ENCODE measurements around the gene PARP6. TPM values are rescaled to one million over a fixed set of nuclear protein-coding genes. Genes with fewer than 3 reads are reported as not detected.

Gene PARP6
- total and polyA plus RNA-seq, 2 experiments from 2014 or later = 29.7 to 36.0 TPM

DNA sequence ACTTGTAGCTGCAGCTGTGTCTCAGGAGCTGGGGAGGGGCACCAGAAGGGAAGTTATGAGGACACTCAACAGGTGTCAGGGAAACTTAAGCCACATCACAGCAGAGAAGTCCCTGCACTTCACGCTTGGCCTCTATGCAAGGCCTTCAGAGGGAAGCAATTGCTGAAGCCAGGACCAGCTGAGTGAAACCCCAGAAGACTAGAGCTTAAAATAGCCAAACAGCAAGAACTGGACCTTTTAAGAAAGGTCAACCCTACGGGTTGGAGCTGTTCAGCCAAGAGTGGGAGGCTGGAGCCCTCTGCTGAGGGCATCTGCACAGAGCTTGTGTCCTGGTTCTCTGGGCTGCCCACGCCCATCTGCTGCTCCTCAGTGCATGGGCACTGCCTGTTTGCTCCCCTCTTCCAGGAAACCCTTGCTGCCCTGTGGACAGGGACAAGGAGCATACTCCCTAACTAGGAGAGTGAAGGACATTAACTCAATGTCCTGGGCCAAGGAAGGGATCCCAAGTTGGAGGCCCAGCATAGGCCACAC is 70.9 kb downstream of the PARP6 start:
- peaks cover 20% of the 10 kb centered on the region for H3K4me1 ChIP-seq (ENCODE audit: insufficient read depth)
- DNase-seq = no peak
- no peak overlapping the region for H3K9ac ChIP-seq
- no peaks in the 10 kb centered on the region for H3K9me3 ChIP-seq (ENCODE audit: low read depth)
- no peak overlapping the region for H3K4me2 ChIP-seq (ENCODE audit: unreplicated experiment)
- peaks cover 17% of the 10 kb centered on the region for H4K20me1 ChIP-seq (ENCODE audit: insufficient read depth)
- no peak overlapping the region for H3K27ac ChIP-seq
- H3F3A ChIP-seq (ENCODE audit: insufficient read depth) = peaks cover 92% of the 10 kb centered on the region
- TF ChIP-seq EZH2 (IDR thresholded peaks at IDR 0.05; ENCODE audit: insufficient read depth, poor library complexity, severe bottlenecking) = no peak
- TF ChIP-seq EZH2phosphoT487 (IDR thresholded peaks at IDR 0.05; ENCODE audit: insufficient read depth, low read depth) = no peak
- no peaks in the 10 kb centered on the region for H3K9me2 ChIP-seq (ENCODE audit: insufficient read depth)
- H3K4me3 ChIP-seq = no peak overlapping the region
- in situ Hi-C loops (cut with MboI) = no loop called here
- H3K79me2 ChIP-seq (ENCODE audit: insufficient read depth) = peaks cover 34% of the 10 kb centered on the region
- H2AFZ ChIP-seq = no peak overlapping the region
- H3K27me3 ChIP-seq (replicated peaks; ENCODE audit: insufficient read depth) = no peaks in the 10 kb centered on the region
- 60 to 64% methylated on average over 3 of the region's 3 CpGs for WGBS, 2 experiments (ENCODE audit: low coverage in 1 of 2, low lambda C conversion rate in 2 of 2, missing lambda C conversion rate in 2 of 2)
- H3K36me3 ChIP-seq (ENCODE audit: low read depth) = peaks cover 78% of the 10 kb centered on the region

DNA sequence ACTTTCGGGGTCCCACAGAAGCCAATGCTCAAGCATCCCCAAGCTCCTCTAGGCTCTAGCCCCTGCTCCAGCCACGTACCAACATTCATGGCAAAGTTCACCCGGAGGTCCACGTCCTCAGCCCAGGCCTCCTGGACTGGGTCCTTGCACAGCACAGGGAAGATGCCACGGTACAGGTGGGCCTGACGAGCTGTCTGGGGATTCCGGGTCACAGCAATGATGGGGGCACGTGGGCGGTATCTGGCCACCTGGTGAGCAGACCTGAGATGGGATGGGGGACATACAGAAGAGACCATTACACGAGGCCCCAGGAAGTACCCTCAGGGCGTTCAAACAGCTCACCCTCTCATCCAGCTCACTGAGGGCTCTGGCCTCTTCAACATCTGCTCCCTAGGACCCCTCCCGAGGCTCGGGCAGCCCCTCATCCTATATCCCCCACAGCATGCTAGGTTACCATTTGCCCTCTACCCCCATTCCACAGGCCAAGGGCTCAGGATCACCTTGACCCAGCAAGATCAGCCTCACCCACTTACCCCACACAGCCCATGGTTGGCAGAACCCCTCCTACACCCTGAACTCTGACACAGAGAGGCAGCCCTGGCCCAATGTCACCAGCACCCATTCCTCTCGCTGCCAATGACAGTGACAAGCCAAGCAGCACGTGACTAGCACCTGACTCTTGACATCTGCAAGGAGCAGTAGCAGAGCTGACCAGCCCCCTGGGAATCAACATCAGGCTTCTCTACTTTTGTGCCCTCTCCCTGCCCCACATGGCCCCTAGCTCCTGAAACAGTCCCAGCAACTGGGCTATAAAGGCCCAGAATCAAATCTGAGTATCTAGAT is 71.7 kb downstream of the PARP6 start:
- no peaks in the 10 kb centered on the region for H3K9me2 ChIP-seq (ENCODE audit: insufficient read depth)
- no peak overlapping the region for H3K9ac ChIP-seq
- H3K79me2 ChIP-seq (ENCODE audit: insufficient read depth) = peaks cover 26% of the 10 kb centered on the region
- 75 to 76% methylated on average over 15 of the region's 15 CpGs for WGBS, 2 experiments (ENCODE audit: low coverage in 1 of 2, low lambda C conversion rate in 2 of 2, missing lambda C conversion rate in 2 of 2)
- peaks cover 69% of the 10 kb centered on the region for H3K36me3 ChIP-seq (ENCODE audit: low read depth)
- no peak for DNase-seq
- no peak for TF ChIP-seq EZH2phosphoT487 (IDR thresholded peaks at IDR 0.05; ENCODE audit: insufficient read depth, low read depth)
- TF ChIP-seq EZH2 (IDR thresholded peaks at IDR 0.05; ENCODE audit: insufficient read depth, poor library complexity, severe bottlenecking) = no peak
- H3K4me2 ChIP-seq (ENCODE audit: unreplicated experiment) = no peak overlapping the region
- no peaks in the 10 kb centered on the region for H3K27me3 ChIP-seq (replicated peaks; ENCODE audit: insufficient read depth)
- peaks cover 17% of the 10 kb centered on the region for H4K20me1 ChIP-seq (ENCODE audit: insufficient read depth)
- in situ Hi-C loops (cut with MboI) = no loop called here
- no peak overlapping the region for H3K4me3 ChIP-seq
- no peak overlapping the region for H2AFZ ChIP-seq
- H3K9me3 ChIP-seq (ENCODE audit: low read depth) = no peaks in the 10 kb centered on the region
- peaks cover 20% of the 10 kb centered on the region for H3K4me1 ChIP-seq (ENCODE audit: insufficient read depth)
- H3K27ac ChIP-seq = no peak overlapping the region
- peaks cover 85% of the 10 kb centered on the region for H3F3A ChIP-seq (ENCODE audit: insufficient read depth)

DNA sequence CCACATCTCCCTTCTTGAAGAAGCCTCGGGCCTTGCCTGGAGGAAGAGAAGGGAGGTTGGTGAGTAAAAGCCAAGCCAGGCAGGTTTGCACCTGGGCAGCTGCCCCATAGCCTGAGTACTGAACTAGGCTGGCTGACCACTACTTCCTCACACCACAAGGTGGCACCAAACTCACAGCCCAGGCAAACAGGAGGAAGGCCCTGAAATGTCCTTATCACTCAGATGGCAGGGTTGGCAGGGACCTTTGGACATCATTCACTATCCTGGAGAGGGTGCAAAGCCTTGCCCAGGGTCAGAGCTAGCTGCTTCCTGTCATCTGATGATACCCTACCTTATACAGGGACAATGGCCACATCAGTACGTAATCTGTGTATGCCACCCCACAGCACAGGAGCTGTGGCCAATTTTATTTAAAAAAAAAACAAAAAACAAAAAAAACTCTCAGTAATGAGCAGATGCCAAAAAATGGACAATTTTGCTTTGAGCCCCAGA is 72.6 kb downstream of the PARP6 start:
- Histone ChIP-seq H3K27ac (no peak overlapping the region; the same call in 1 of the 2 replicates), H3K4me2 (ENCODE audit: unreplicated experiment) (no peak overlapping the region), H4K20me1 (ENCODE audit: insufficient read depth) (peaks cover 17% of the 10 kb centered on the region), H3K4me3 (no peak overlapping the region), H3K9me2 (ENCODE audit: insufficient read depth) (no peaks in the 10 kb centered on the region), H3K36me3 (ENCODE audit: low read depth) (peaks cover 61% of the 10 kb centered on the region), H3K9me3 (ENCODE audit: low read depth) (no peaks in the 10 kb centered on the region), H3K9ac (no peak overlapping the region), H2AFZ (no peak overlapping the region), H3K27me3 (replicated peaks; ENCODE audit: insufficient read depth) (no peaks in the 10 kb centered on the region), H3K79me2 (ENCODE audit: insufficient read depth) (peaks cover 17% of the 10 kb centered on the region), H3K4me1 (ENCODE audit: insufficient read depth) (peaks cover 20% of the 10 kb centered on the region), H3F3A (ENCODE audit: insufficient read depth) (peaks cover 76% of the 10 kb centered on the region)
- in situ Hi-C loops (cut with MboI) = no loop called here
- TF ChIP-seq EZH2phosphoT487 (IDR thresholded peaks at IDR 0.05; ENCODE audit: insufficient read depth, low read depth) (no peak), EZH2 (IDR thresholded peaks at IDR 0.05; ENCODE audit: insufficient read depth, poor library complexity, severe bottlenecking) (no peak)
- DNase-seq = peak; percentile 74
- 60 to 88% methylated on average over 1 to 2 of the region's 2 CpGs for WGBS, 2 experiments (ENCODE audit: low coverage in 1 of 2, low lambda C conversion rate in 2 of 2, missing lambda C conversion rate in 2 of 2)

DNA sequence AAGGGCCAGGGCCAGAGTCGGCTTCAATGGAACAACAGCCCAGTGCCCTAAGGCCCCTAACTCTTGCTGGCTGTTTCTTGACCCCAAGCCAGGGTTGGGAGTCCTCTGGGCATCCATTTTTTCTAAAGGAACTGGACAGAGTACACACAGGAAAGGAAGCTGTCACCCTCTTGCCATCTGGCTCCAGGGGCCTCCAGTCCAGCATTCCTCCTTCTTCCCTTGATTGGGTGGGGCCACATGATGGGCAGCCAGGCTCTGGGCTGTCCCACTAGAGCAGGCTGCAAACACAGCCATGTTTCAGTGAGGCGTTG is 73.2 kb downstream of the PARP6 start:
- no peak for DNase-seq

More for the DNA sequence above, 73.2 kb downstream of the PARP6 start:
- Histone ChIP-seq H4K20me1 (ENCODE audit: insufficient read depth) (peaks cover 11% of the 10 kb centered on the region; the same call in 1 of the 2 replicates), H3K9me2 (ENCODE audit: insufficient read depth) (no peaks in the 10 kb centered on the region), H3F3A (ENCODE audit: insufficient read depth) (peaks cover 70% of the 10 kb centered on the region), H3K4me1 (ENCODE audit: insufficient read depth) (peaks cover 14% of the 10 kb centered on the region), H3K9me3 (ENCODE audit: low read depth) (no peaks in the 10 kb centered on the region), H3K4me3 (no peak overlapping the region), H3K27me3 (replicated peaks; ENCODE audit: insufficient read depth) (no peaks in the 10 kb centered on the region), H3K9ac (no peak overlapping the region), H3K79me2 (ENCODE audit: insufficient read depth) (peaks cover 11% of the 10 kb centered on the region; the same call in 1 of the 2 replicates), H3K27ac (no peak overlapping the region), H3K36me3 (ENCODE audit: low read depth) (peaks cover 55% of the 10 kb centered on the region), H2AFZ (no peak overlapping the region), H3K4me2 (ENCODE audit: unreplicated experiment) (no peak overlapping the region)
- TF ChIP-seq EZH2phosphoT487 (IDR thresholded peaks at IDR 0.05; ENCODE audit: insufficient read depth, low read depth) = no peak
- TF ChIP-seq EZH2 (IDR thresholded peaks at IDR 0.05; ENCODE audit: insufficient read depth, poor library complexity, severe bottlenecking) = no peak
- in situ Hi-C loops (cut with MboI) = no loop called here
- WGBS, 2 experiments (ENCODE audit: low coverage in 1 of 2, low lambda C conversion rate in 2 of 2, missing lambda C conversion rate in 2 of 2) = 74 to 94% methylated on average over 2 of the region's 2 CpGs
